H1 (cell line): ENCODE data around the gene HOXB4. TPM values are rescaled to one million over a fixed set of nuclear protein-coding genes. Genes with fewer than 3 reads are reported as not detected.

Experiments used
- CTCF ChIA-PET: fragments of 300-600 bp; sonication (Branson Sonifier 250); formaldehyde crosslinking; loops from one replicate; lab custom pipeline; 2021; ENCODE audit not compliant: partially characterized antibody; lab: Charles Lee
- POLR2A ChIA-PET: fragments of 300-600 bp; sonication (Branson Sonifier 250); formaldehyde crosslinking; loops from one replicate; lab custom pipeline; 2021; ENCODE audit warnings: inconsistent platforms; ENCODE audit not compliant: partially characterized antibody; lab: Charles Lee
- DNase-seq, 2 experiments: peaks; one replicate each; pipeline versions ENCODE4 v3.0.0 to v3.0.0-alpha.2; 2010 to 2022; ENCODE audit warnings: low spot score in 2 of 2, low read depth in 1 of 2, mixed read lengths in 1 of 2
- FAIRE-seq: peaks from 2 replicates; lab custom pipeline; 2011; peaks lifted over from hg19 to GRCh38; lab: Jason Lieb, UNC
- H2AFZ ChIP-seq: 2 replicates; pipeline ENCODE4 v1.8.1; 2012; ENCODE audit warnings: low read length, inconsistent platforms
- H2AK5ac ChIP-seq: 2 replicates; pipeline ENCODE4 v1.6.1; 2013; ENCODE audit warnings: low read depth, low read length
- H2BK120ac ChIP-seq: replicated peaks from 2 replicates; pipeline ENCODE3; 2013; ENCODE audit warnings: low read depth, low read length, inconsistent platforms
- H2BK12ac ChIP-seq: 2 replicates; pipeline ENCODE4 v1.6.1; 2013; ENCODE audit warnings: low read depth, low read length
- H2BK15ac ChIP-seq: 2 replicates; pipeline ENCODE4 v1.6.1; 2013; ENCODE audit warnings: low read length
- H2BK20ac ChIP-seq: 2 replicates; pipeline ENCODE4 v1.6.1; 2013; ENCODE audit warnings: low read length
- H2BK5ac ChIP-seq: 2 replicates; pipeline ENCODE4 v1.6.1; 2013; ENCODE audit warnings: low read depth, low read length
- H3K14ac ChIP-seq: 2 replicates; pipeline ENCODE4 v1.6.1; 2013; ENCODE audit warnings: inconsistent platforms; ENCODE audit not compliant: insufficient read length
- H3K18ac ChIP-seq: 2 replicates; pipeline ENCODE4 v1.6.1; 2013; ENCODE audit warnings: low read length; ENCODE audit errors: extremely low read depth
- H3K23ac ChIP-seq: 2 replicates; pipeline ENCODE4 v1.6.1; 2013; ENCODE audit warnings: inconsistent platforms; ENCODE audit not compliant: insufficient read length
- H3K23me2 ChIP-seq: 2 replicates; pipeline ENCODE4 v1.6.1; 2013; ENCODE audit warnings: low read depth, low read length
- H3K27ac ChIP-seq: 2 replicates; pipeline ENCODE4 v1.6.1; 2011; ENCODE audit warnings: low read depth, low read length, inconsistent platforms
- H3K27me3 ChIP-seq, 4 experiments: replicated peaks in 1 of 4; 1 replicate in 1 of 4; 2 replicates in 3 of 4; pipeline versions ENCODE4 v1.6.1 to v1.8.1; 2011 to 2013; ENCODE audit warnings: low read length in 3 of 4, mild to moderate bottlenecking in 3 of 4, inconsistent platforms in 2 of 4, mixed read lengths in 2 of 4, moderate library complexity in 1 of 4; ENCODE audit not compliant: control insufficient read depth in 3 of 4, insufficient read depth in 3 of 4; ENCODE audit errors: extremely low read depth in 1 of 4
- H3K36me3 ChIP-seq, 4 experiments: 2 replicates each; pipeline versions ENCODE4 v1.6.1 to v1.8.1; 2011 to 2013; ENCODE audit warnings: mild to moderate bottlenecking in 4 of 4, low read length in 3 of 4, moderate library complexity in 2 of 4, control low read depth in 1 of 4, inconsistent platforms in 1 of 4; ENCODE audit not compliant: insufficient read depth in 4 of 4, control insufficient read depth in 2 of 4
- H3K4ac ChIP-seq: replicated peaks from 2 replicates; pipeline ENCODE3; 2013; ENCODE audit warnings: low read length, low read depth, mixed read lengths, inconsistent platforms; ENCODE audit not compliant: insufficient read length
- H3K4me1 ChIP-seq, 4 experiments: replicated peaks in 1 of 4; 1 replicate in 1 of 4; 2 replicates in 3 of 4; pipeline versions ENCODE4 v1.6.1 to v1.8.1; 2011 to 2013; ENCODE audit warnings: low read length in 3 of 4, inconsistent platforms in 2 of 4, mixed read lengths in 1 of 4; ENCODE audit not compliant: insufficient read depth in 4 of 4, control insufficient read depth in 3 of 4
- H3K4me2 ChIP-seq, 2 experiments: 2 replicates each; pipeline versions ENCODE4 v1.6.1 to v1.8.1; 2011 to 2013; ENCODE audit warnings: low read depth in 2 of 2, low read length in 2 of 2, control low read depth in 1 of 2, inconsistent platforms in 1 of 2, mild to moderate bottlenecking in 1 of 2; ENCODE audit not compliant: insufficient read depth in 1 of 2
- H3K4me3 ChIP-seq, 4 experiments: fragments of 200-600, 300-600 bp in 1 of 4; sonication (generic), shearing (Covaris generic), sonication (Bioruptor Twin) in 1 of 4; 2 replicates each; pipeline versions ENCODE4 v1.5.1 to v1.8.1; 2011 to 2016; ENCODE audit warnings: low read length in 4 of 4, low read depth in 3 of 4, control low read depth in 2 of 4, inconsistent platforms in 2 of 4, mild to moderate bottlenecking in 2 of 4, mixed read lengths in 1 of 4, moderate library complexity in 1 of 4; ENCODE audit not compliant: insufficient read depth in 2 of 4; ENCODE audit errors: extremely low read depth in 1 of 4
- H3K56ac ChIP-seq: replicated peaks from 2 replicates; pipeline ENCODE3; 2013; ENCODE audit warnings: low read depth, mild to moderate bottlenecking, mixed read lengths, low read length, inconsistent platforms; ENCODE audit not compliant: insufficient read length
- H3K79me1 ChIP-seq: 2 replicates; pipeline ENCODE4 v1.6.1; 2013; ENCODE audit warnings: low read depth, low read length, control low read depth
- H3K79me2 ChIP-seq, 2 experiments: 2 replicates each; pipeline versions ENCODE4 v1.6.1 to v1.8.1; 2012 to 2013; ENCODE audit warnings: low read length in 2 of 2, mild to moderate bottlenecking in 2 of 2, inconsistent platforms in 1 of 2; ENCODE audit not compliant: insufficient read depth in 2 of 2, control insufficient read depth in 1 of 2
- H3K9ac ChIP-seq, 4 experiments: replicated peaks in 1 of 4; 1 replicate in 1 of 4; 2 replicates in 3 of 4; pipeline versions ENCODE4 v1.6.1 to v1.8.1; 2011 to 2013; ENCODE audit warnings: low read depth in 3 of 4, low read length in 3 of 4, control low read depth in 2 of 4, mild to moderate bottlenecking in 2 of 4, moderate library complexity in 2 of 4, inconsistent platforms in 1 of 4; ENCODE audit errors: extremely low read depth in 1 of 4
- H3K9me3 ChIP-seq, 2 experiments: 2 replicates each; pipeline versions ENCODE4 v1.6.1 to v1.8.1; 2012 to 2013; ENCODE audit warnings: mild to moderate bottlenecking in 2 of 2, moderate library complexity in 2 of 2, control low read depth in 1 of 2, inconsistent platforms in 1 of 2, low read depth in 1 of 2, low read length in 1 of 2, mixed read lengths in 1 of 2; ENCODE audit not compliant: insufficient read depth in 2 of 2
- H4K20me1 ChIP-seq, 2 experiments: replicated peaks in 1 of 2; 2 replicates each; pipeline versions ENCODE3 to v1.8.1; 2011 to 2013; ENCODE audit warnings: inconsistent platforms in 2 of 2, low read length in 2 of 2, mild to moderate bottlenecking in 1 of 2; ENCODE audit not compliant: insufficient read depth in 2 of 2, control insufficient read depth in 1 of 2
- H4K5ac ChIP-seq: 2 replicates; pipeline ENCODE4 v1.6.1; 2013; ENCODE audit warnings: low read length, low read depth, mixed read lengths, inconsistent platforms; ENCODE audit not compliant: insufficient read length
- H4K8ac ChIP-seq: 2 replicates; pipeline ENCODE4 v1.8.0; 2013; ENCODE audit warnings: mild to moderate bottlenecking, moderate library complexity, low read length, inconsistent platforms; ENCODE audit not compliant: insufficient read depth; ENCODE audit errors: extremely low read depth
- H4K91ac ChIP-seq: replicated peaks from 2 replicates; pipeline ENCODE3; 2013; ENCODE audit warnings: low read length, mixed read lengths, inconsistent platforms; ENCODE audit not compliant: insufficient read length
- CBX8 ChIP-seq: fragments of 300-800, 300-1000 bp; sonication (generic); IDR thresholded peaks from 2 replicates; pipeline ENCODE4 v1.7.1; 2016; ENCODE audit warnings: low read depth, low read length, borderline replicate concordance
- RNF2 ChIP-seq: fragments of 200-900, 300-1000 bp; sonication (generic); IDR thresholded peaks from 2 replicates; pipeline ENCODE4 v1.7.1; 2016; ENCODE audit warnings: borderline replicate concordance, low read depth, mild to moderate bottlenecking, antibody characterized with exemption, low read length; ENCODE audit not compliant: poor library complexity, severe bottlenecking; ENCODE audit errors: missing control alignments
- TAF7 ChIP-seq: optimal IDR thresholded peaks from 2 replicates; pipeline ENCODE3; 2011; ENCODE audit warnings: low read depth, mild to moderate bottlenecking, inconsistent platforms, low read length, moderate library complexity, borderline replicate concordance
- WGBS, 2 experiments: shearing (Covaris generic) in 1 of 2; methylation state at CpG; one replicate each; pipeline versions ENCODE4 v1.1.6 to v1.1.7; 2013 to 2015; ENCODE audit warnings: low lambda C conversion rate in 2 of 2, mixed read lengths in 2 of 2, inconsistent platforms in 1 of 2, low coverage in 1 of 2, missing lambda C conversion rate in 1 of 2; ENCODE audit not compliant: insufficient replicate concordance in 2 of 2, insufficient coverage in 1 of 2, insufficient read length in 1 of 2; ENCODE audit errors: extremely low coverage in 1 of 2, missing lambda C conversion rate in 1 of 2; 5-methylcytosine and 5-hydroxymethylcytosine counted together
- polyA plus RNA-seq, 7 experiments: library from polyadenylated mRNA; depleted of rRNA in 3 of 7; stranded (reverse) in 5 of 7; unstranded in 2 of 7; fragments of >200 nt in 5 of 7; fragments of 200-250 nt in 2 of 7; gene quantifications; 1 replicate in 5 of 7; 2 replicates in 1 of 7; 4 replicates in 1 of 7; pipeline versions ENCODE4 v1.2.1 to v1.2.3, GENCODE V29; 2011 to 2013; ENCODE audit warnings: missing spikeins in 2 of 7, mixed read lengths in 2 of 7
- total RNA-seq: library from RNA; stranded (reverse); fragmentation: NEBNext Ultra II Directional; extraction: Animal tissue kit (Norgen Biotek cat#: 25700); gene quantifications from 2 replicates; pipeline ENCODE4 v1.2.1, GENCODE V29; 2021

The HOXB4 gene
- total and polyA plus RNA-seq, 2 of the 8 experiments (the other 6 are each of a cell fraction or from before 2014, with no cell fraction given) = not detected

- Histone ChIP-seq H3K23me2 (no peaks in the 10 kb centered on the region; the same call in 1 of the 2 replicates), H3K9me3 (no peaks in the 10 kb centered on the region), H3K18ac (no peak overlapping the region), H4K20me1 (peaks cover 38 to 55% of the 10 kb centered on the region in 2 experiments), H2BK20ac (no peak overlapping the region), H2BK12ac (no peak overlapping the region), H2AK5ac (0 out of 2 replicates have a peak overlapping the region, but pooled peaks have one; percentile 18), H2BK120ac (no peak overlapping the region), H3K36me3 (no peaks in the 10 kb centered on the region; a peak in 1 of 8 replicates), H2BK15ac (peak overlapping the region; percentile 18; the same call in 1 of the 2 replicates), H3K27ac (no peak overlapping the region), H3K14ac (no peak overlapping the region), H4K5ac (no peak overlapping the region), H3K79me1 (no peaks in the 10 kb centered on the region), H4K8ac (no peak overlapping the region), H3K23ac (no peak overlapping the region), H3K4me3 (no peak overlapping the region), H3K56ac (no peak overlapping the region), H3K4me1 (peaks cover 0 to 12% (median 5%) of the 10 kb centered on the region in 4 experiments; a peak in 4 of 7 replicates), H3K79me2 (no peaks in the 10 kb centered on the region), H4K91ac (no peak overlapping the region), H2AFZ (no peak overlapping the region), H3K4ac (no peak overlapping the region), H3K9ac (no peak overlapping the region), H2BK5ac (no peak overlapping the region), H3K4me2 (no peak overlapping the region), H3K27me3 (peaks cover 97 to 100% (median 99%) of the 10 kb centered on the region in 4 experiments)
- CTCF ChIA-PET = interaction anchor here (1.0 to 2.1 kb wide), 7 partner anchors 10 to 69 kb away, joined by 3 to 8 read pairs (median 5); no protein-coding TSS in a partner anchor
- DNase-seq (no peak), FAIRE-seq (no peak)
- no peak for TF ChIP-seq TAF7
- peak; percentile 6 for TF ChIP-seq RNF2
- peak; percentile 4; the same call in 1 of the 2 replicates for TF ChIP-seq CBX8
- 30% methylated on average over 7 of the region's 7 CpGs; no CpG with 5 or more reads in 1 of the 2 experiments for WGBS, 2 experiments
- POLR2A ChIA-PET = interaction anchor here (1.2 to 1.4 kb wide), 2 partner anchors 11 to 53 kb away, joined by 3 to 4 read pairs; partner anchors contain the start of gene HOXB2
These were observed 20.6 kb upstream of the HOXB4 start for GRCh38 chr17:48598736-48599135.
